ENCODE results near the gene ANKRA2. TPM values are rescaled to one million over a fixed set of nuclear protein-coding genes. Genes with fewer than 3 reads are reported as not detected.

ANKRA2 gene
- total and polyA plus RNA-seq, 9 of the 15 experiments (the other 6 are each of a cell fraction or from before 2014, with no cell fraction given), result 7.9 to 28.7 (median 12.8) TPM

GRCh38 chr5:73565139-73565968 lies at the start of gene ANKRA2, which contains the start of gene UTP15 (continued):
- TF ChIP-seq ATF1 (CRISPR knock-in tag; IDR thresholded peaks at IDR 0.05), result peak; percentile 89
- peak; percentile 98 for TF ChIP-seq ATF1 (tag; IDR thresholded peaks at IDR 0.05)
- TF ChIP-seq KHSRP (IDR thresholded peaks at IDR 0.05), result peak; percentile 41; the same call in 1 of the 2 replicates
- peak; percentile 98 for TF ChIP-seq MTA1 (IDR thresholded peaks at IDR 0.05; ENCODE audit: borderline replicate concordance)
- TF ChIP-seq ZFX (CRISPR knock-in tag; IDR thresholded peaks at IDR 0.05), result peak; percentile 99
- TF ChIP-seq, protein P1, sequence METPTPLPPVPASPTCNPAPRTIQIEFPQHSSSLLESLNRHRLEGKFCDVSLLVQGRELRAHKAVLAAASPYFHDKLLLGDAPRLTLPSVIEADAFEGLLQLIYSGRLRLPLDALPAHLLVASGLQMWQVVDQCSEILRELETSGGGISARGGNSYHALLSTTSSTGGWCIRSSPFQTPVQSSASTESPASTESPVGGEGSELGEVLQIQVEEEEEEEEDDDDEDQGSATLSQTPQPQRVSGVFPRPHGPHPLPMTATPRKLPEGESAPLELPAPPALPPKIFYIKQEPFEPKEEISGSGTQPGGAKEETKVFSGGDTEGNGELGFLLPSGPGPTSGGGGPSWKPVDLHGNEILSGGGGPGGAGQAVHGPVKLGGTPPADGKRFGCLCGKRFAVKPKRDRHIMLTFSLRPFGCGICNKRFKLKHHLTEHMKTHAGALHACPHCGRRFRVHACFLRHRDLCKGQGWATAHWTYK (CRISPR knock-in tag; IDR thresholded peaks at IDR 0.05), result peak; percentile 46; the same call in 1 of the 2 replicates
- TF ChIP-seq GMEB1 (CRISPR knock-in tag; IDR thresholded peaks at IDR 0.05), result peak; percentile 90
- TF ChIP-seq PHF20 (IDR thresholded peaks at IDR 0.05; ENCODE audit: partially characterized antibody), result peak; percentile 93
- TF ChIP-seq ASH1L (IDR thresholded peaks at IDR 0.05; ENCODE audit: borderline replicate concordance, low read depth, partially characterized antibody), result no peak
- TF ChIP-seq ZNF668 (CRISPR knock-in tag; IDR thresholded peaks at IDR 0.05), result no peak
- no peak for TF ChIP-seq TCF3 (CRISPR knock-in tag; IDR thresholded peaks at IDR 0.05)
- TF ChIP-seq CREM (IDR thresholded peaks at IDR 0.05; ENCODE audit: low read depth), result peak; percentile 99
- peak; percentile 33 for TF ChIP-seq PRDM10 (IDR thresholded peaks at IDR 0.05; ENCODE audit: partially characterized antibody)
- TF ChIP-seq PHF8 (IDR thresholded peaks at IDR 0.05; ENCODE audit: borderline replicate concordance, low read length), result peak; percentile 85
- TF ChIP-seq CREB1 (IDR thresholded peaks at IDR 0.05), result peak; percentile 98
- TF ChIP-seq CREB1 (CRISPR knock-in tag; IDR thresholded peaks at IDR 0.05), result peak; percentile 97
- TF ChIP-seq, protein P2, sequence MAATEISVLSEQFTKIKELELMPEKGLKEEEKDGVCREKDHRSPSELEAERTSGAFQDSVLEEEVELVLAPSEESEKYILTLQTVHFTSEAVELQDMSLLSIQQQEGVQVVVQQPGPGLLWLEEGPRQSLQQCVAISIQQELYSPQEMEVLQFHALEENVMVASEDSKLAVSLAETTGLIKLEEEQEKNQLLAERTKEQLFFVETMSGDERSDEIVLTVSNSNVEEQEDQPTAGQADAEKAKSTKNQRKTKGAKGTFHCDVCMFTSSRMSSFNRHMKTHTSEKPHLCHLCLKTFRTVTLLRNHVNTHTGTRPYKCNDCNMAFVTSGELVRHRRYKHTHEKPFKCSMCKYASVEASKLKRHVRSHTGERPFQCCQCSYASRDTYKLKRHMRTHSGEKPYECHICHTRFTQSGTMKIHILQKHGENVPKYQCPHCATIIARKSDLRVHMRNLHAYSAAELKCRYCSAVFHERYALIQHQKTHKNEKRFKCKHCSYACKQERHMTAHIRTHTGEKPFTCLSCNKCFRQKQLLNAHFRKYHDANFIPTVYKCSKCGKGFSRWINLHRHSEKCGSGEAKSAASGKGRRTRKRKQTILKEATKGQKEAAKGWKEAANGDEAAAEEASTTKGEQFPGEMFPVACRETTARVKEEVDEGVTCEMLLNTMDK (IDR thresholded peaks at IDR 0.05; ENCODE audit: borderline replicate concordance, insufficient read depth, low read depth, low read length, poor library complexity, severe bottlenecking), result no peak
- no peak for TF ChIP-seq ZFP91 (CRISPR knock-in tag; IDR thresholded peaks at IDR 0.05)
